Measurements from ENCODE around the gene TMSB4X.
"Not testable (repeated sequence)": the region's sequence is repeated elsewhere in the genome, so short reads cannot be mapped to it uniquely, and the experiment has no call there.

DNA sequence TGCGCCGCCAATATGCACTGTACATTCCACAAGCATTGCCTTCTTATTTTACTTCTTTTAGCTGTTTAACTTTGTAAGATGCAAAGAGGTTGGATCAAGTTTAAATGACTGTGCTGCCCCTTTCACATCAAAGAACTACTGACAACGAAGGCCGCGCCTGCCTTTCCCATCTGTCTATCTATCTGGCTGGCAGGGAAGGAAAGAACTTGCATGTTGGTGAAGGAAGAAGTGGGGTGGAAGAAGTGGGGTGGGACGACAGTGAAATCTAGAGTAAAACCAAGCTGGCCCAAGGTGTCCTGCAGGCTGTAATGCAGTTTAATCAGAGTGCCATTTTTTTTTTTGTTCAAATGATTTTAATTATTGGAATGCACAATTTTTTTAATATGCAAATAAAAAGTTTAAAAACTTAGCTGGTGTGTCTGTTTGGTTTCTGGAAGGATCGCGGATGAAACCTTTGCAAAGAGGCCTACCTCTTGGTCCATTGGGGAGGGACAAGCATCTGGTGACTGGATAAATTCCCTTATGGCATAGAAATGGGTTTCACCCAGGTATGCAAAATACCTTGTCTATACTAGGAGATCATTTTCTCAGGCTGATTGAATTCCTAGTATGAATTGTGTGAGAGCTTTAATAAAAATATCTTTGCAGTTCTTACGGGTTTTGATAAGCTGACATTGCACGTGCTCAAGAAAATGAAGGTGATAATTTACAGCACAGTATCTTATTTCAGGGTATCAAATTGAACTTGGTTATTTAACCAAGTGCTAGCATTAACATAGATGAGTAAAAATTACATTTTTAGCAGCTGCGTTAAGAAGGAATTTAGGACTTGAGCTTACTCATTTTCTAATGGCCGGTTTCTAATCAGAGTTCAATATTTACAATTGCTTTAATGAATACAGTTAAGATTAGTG is 2.2 kb downstream of the TMSB4X start:
- TF ChIP-seq CTCF, POLR2AphosphoS5, POLR2A (IDR thresholded peaks at IDR 0.05): not testable (repeated sequence)
